PC-9 (cell line): Measurements from ENCODE around the gene CPLX4.

Experiments used
- EZH2 ChIP-seq: fragments of 200-600 bp; sonication (generic); IDR thresholded peaks from 2 replicates; pipeline ENCODE4 v1.8.0; 2017; ENCODE audit warnings: antibody characterized with exemption, low read depth
- TF ChIP-seq, protein P1 (sequence below): fragments of 200-600 bp; sonication (generic); conservative IDR thresholded peaks from 2 replicates; pipeline ENCODE4 v1.6.1; 2017; ENCODE audit warnings: mixed run types, antibody characterized with exemption, mild to moderate bottlenecking, moderate library complexity

DNA sequence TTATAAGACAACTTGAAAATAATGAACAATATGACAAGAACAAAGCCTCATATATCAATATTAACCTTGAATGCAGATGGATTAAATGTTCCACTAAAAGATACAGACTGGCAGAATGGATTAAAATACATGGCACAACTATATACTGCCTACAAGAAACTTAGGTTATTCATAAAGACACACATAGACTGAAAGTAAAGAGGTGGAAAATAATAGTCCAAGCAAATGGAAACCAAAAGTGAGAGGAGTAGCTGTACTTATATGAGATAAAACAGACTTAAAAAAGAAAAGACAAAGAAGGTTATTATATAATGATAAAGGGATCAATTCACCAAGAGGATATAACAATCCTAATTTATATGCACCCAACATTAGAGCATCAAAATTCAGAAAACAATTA is 22.4 kb upstream of the CPLX4 start:
- TF ChIP-seq, protein P1, sequence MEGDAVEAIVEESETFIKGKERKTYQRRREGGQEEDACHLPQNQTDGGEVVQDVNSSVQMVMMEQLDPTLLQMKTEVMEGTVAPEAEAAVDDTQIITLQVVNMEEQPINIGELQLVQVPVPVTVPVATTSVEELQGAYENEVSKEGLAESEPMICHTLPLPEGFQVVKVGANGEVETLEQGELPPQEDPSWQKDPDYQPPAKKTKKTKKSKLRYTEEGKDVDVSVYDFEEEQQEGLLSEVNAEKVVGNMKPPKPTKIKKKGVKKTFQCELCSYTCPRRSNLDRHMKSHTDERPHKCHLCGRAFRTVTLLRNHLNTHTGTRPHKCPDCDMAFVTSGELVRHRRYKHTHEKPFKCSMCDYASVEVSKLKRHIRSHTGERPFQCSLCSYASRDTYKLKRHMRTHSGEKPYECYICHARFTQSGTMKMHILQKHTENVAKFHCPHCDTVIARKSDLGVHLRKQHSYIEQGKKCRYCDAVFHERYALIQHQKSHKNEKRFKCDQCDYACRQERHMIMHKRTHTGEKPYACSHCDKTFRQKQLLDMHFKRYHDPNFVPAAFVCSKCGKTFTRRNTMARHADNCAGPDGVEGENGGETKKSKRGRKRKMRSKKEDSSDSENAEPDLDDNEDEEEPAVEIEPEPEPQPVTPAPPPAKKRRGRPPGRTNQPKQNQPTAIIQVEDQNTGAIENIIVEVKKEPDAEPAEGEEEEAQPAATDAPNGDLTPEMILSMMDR: no peak
- no peak for TF ChIP-seq EZH2
